ENCODE data around the gene CCDC69. TPM values are rescaled to one million over a fixed set of nuclear protein-coding genes. Genes with fewer than 3 reads are reported as not detected.
A peak's percentile ranks its signal among the peaks of the same experiment; 100 is the strongest.

CCDC69 gene
- polyA plus RNA-seq, 4 donors = 5.6 to 48.0 (median 28.0) TPM

DNA sequence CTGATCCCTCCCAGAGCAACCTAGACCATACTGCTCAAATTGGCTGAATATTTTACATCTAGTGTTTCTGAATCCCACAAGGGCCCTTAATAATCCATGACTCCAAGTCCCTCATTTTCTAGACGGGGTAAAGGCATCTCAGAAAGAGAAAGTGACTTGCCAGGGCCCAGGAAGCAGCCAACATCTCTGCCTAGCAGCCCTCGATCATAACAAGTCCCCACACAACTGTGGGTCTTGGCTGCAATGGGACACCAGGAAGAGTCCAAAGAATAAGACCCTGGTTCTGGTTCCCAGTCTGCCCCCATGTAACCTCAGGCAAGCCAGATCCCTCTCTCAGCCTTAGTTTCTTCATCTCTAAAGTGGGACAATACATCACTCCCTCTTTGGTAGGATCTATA lies 72.6 kb downstream of the CCDC69 start:
- 38 to 60% (median 39%) methylated on average over 2 of the region's 2 CpGs for WGBS, 3 donors
- H3K9me3 ChIP-seq (ENCODE audit: control insufficient read depth in 2 of 2, insufficient read depth in 1 of 2, low read depth in 1 of 2, low read length in 1 of 2) = no peaks in the 10 kb centered on the region
- no peaks in the 10 kb centered on the region for H3K27me3 ChIP-seq (ENCODE audit: control insufficient read depth in 3 of 3, insufficient read depth in 3 of 3, low read length in 3 of 3)
- peaks cover 0 to 42% (median 32%) of the 10 kb centered on the region in 3 donors for H3K4me1 ChIP-seq (ENCODE audit: control insufficient read depth in 3 of 3, insufficient read depth in 2 of 3, low read depth in 1 of 3, low read length in 2 of 3)
- DNase-seq (no peak), FAIRE-seq (no peak)
- H3K27ac ChIP-seq (ENCODE audit: low read depth in 1 of 3, low read length in 2 of 3) = peak overlapping the region; percentile 52 to 85 (median 81)
- H3K4me3 ChIP-seq (ENCODE audit: low read depth in 1 of 3, low read length in 3 of 3) = no peak overlapping the region
- peaks cover 0 to 13% (median 0%) of the 10 kb centered on the region in 3 donors for H3K36me3 ChIP-seq (ENCODE audit: control insufficient read depth in 3 of 3, insufficient read depth in 2 of 3, low read depth in 1 of 3, low read length in 3 of 3)

DNA sequence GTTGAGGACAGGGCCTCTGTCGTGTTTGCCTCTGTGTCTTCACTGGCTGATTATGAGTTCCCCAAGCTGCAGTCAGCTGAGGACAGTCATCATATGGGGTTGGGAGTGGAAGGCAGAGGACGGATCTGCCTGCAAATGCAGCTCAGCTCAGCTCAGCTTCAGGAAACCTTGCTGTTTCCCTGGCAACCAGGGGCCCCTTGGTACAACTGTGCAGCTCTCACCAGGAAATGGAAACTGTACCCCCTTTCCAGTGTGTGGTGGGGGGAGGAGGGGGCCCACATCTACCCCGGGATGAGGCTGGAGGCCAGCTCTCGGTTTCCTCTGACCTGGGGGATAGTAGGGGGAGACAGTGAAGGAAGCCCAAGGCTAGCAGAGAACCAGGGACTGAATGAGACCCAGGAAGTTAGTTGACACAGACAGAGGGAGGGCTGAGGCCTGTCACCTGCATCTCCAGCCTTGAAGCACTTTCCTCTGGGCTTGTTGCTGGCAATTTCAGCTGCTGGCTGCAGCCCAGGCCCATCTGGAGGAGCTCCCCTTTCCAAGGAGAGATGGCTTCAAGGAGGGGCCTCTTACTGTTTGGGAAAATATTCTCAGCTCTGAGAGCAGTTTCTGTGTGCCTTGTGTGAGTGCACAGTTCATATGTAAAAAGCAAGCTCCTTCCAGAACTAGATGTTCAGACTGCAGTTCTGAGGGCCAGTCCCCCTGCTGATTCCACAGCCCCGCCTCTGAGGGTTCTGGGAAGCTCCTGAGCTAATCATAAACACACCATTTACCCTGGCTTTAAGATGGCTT lies 73.2 kb downstream of the CCDC69 start:
- DNase-seq (peak; percentile 26 to 91), FAIRE-seq (no peak)
- peak overlapping the region; percentile 63 to 85 (median 81) for H3K27ac ChIP-seq (ENCODE audit: low read depth in 1 of 3, low read length in 2 of 3)
- WGBS, 3 donors = 14 to 37% (median 32%) methylated on average over 5 of the region's 5 CpGs
- H3K4me3 ChIP-seq (ENCODE audit: low read depth in 1 of 3, low read length in 3 of 3) = no peak overlapping the region
- peaks cover 0 to 17% (median 0%) of the 10 kb centered on the region in 3 donors for H3K36me3 ChIP-seq (ENCODE audit: control insufficient read depth in 3 of 3, insufficient read depth in 2 of 3, low read depth in 1 of 3, low read length in 3 of 3)
- H3K27me3 ChIP-seq (ENCODE audit: control insufficient read depth in 3 of 3, insufficient read depth in 3 of 3, low read length in 3 of 3) = no peaks in the 10 kb centered on the region
- H3K9me3 ChIP-seq (ENCODE audit: control insufficient read depth in 2 of 2, insufficient read depth in 1 of 2, low read depth in 1 of 2, low read length in 1 of 2) = no peaks in the 10 kb centered on the region
- peaks cover 0 to 36% (median 32%) of the 10 kb centered on the region in 3 donors for H3K4me1 ChIP-seq (ENCODE audit: control insufficient read depth in 3 of 3, insufficient read depth in 2 of 3, low read depth in 1 of 3, low read length in 2 of 3)

DNA sequence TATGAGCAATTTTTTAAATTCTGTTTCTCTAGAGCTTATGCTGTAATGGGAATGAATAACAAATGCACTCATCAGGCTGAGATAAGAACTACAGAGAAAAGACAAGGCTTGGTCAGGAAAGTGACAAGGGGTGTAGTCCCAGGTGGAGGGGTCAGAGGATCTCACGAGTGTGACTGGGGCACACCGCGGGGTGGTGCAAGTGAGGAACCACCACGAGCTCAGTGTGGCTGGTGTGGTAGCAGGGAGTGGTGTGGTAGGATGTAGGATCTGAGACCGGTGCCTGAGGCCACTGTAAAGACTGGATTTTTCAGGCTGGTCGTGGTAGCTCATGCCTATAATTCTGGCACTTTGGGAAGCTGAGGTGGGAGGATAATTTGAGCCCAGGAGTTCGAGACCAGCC lies 75.3 kb downstream of the CCDC69 start:
- H3K4me1 ChIP-seq (ENCODE audit: control insufficient read depth in 3 of 3, insufficient read depth in 2 of 3, low read depth in 1 of 3, low read length in 2 of 3) = peaks cover 0 to 25% (median 16%) of the 10 kb centered on the region in 3 donors
- no peak overlapping the region for H3K4me3 ChIP-seq (ENCODE audit: low read depth in 1 of 3, low read length in 3 of 3)
- H3K36me3 ChIP-seq (ENCODE audit: control insufficient read depth in 3 of 3, insufficient read depth in 2 of 3, low read depth in 1 of 3, low read length in 3 of 3) = peaks cover 0 to 32% (median 0%) of the 10 kb centered on the region in 3 donors
- no peak for FAIRE-seq
- H3K27ac ChIP-seq (ENCODE audit: low read depth in 1 of 3, low read length in 2 of 3) = no peak overlapping the region
- 54 to 75% (median 66%) methylated on average over 7 of the region's 7 CpGs for WGBS, 3 donors
- no peaks in the 10 kb centered on the region for H3K9me3 ChIP-seq (ENCODE audit: control insufficient read depth in 2 of 2, insufficient read depth in 1 of 2, low read depth in 1 of 2, low read length in 1 of 2)
- H3K27me3 ChIP-seq (ENCODE audit: control insufficient read depth in 3 of 3, insufficient read depth in 3 of 3, low read length in 3 of 3) = no peaks in the 10 kb centered on the region
- DNase-seq = no peak

DNA sequence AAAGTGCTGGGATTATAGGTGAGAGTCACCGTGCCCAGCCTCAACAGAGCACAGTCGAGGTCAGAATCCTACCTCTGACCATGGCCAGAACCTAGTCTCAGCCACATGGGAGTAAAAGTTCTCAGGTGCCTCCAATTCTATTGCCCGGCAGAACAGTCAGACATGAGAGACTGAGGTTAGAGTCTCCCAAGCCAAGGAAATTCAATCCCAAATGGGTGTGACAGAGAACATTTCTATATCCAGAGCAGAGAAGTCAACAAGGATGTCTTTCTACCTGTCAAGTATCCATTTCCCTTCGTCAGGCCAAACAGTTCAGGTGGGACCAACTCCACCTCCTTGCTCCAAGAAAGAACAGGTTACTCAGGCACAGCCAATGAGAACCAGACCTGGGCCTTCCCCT lies 76.9 kb downstream of the CCDC69 start:
- no peaks in the 10 kb centered on the region for H3K9me3 ChIP-seq (ENCODE audit: control insufficient read depth in 2 of 2, insufficient read depth in 1 of 2, low read depth in 1 of 2, low read length in 1 of 2)
- no peak overlapping the region for H3K27ac ChIP-seq (ENCODE audit: low read depth in 1 of 3, low read length in 2 of 3)
- no peak for DNase-seq
- peaks cover 0 to 39% (median 0%) of the 10 kb centered on the region in 3 donors for H3K36me3 ChIP-seq (ENCODE audit: control insufficient read depth in 3 of 3, insufficient read depth in 2 of 3, low read depth in 1 of 3, low read length in 3 of 3)
- 95 to 100% (median 96%) methylated on average over 4 of the region's 4 CpGs for WGBS, 3 donors
- H3K4me3 ChIP-seq (ENCODE audit: low read depth in 1 of 3, low read length in 3 of 3) = no peak overlapping the region
- H3K27me3 ChIP-seq (ENCODE audit: control insufficient read depth in 3 of 3, insufficient read depth in 3 of 3, low read length in 3 of 3) = no peaks in the 10 kb centered on the region
- peaks cover 0 to 25% (median 9%) of the 10 kb centered on the region in 3 donors for H3K4me1 ChIP-seq (ENCODE audit: control insufficient read depth in 3 of 3, insufficient read depth in 2 of 3, low read depth in 1 of 3, low read length in 2 of 3)
- FAIRE-seq = no peak

DNA sequence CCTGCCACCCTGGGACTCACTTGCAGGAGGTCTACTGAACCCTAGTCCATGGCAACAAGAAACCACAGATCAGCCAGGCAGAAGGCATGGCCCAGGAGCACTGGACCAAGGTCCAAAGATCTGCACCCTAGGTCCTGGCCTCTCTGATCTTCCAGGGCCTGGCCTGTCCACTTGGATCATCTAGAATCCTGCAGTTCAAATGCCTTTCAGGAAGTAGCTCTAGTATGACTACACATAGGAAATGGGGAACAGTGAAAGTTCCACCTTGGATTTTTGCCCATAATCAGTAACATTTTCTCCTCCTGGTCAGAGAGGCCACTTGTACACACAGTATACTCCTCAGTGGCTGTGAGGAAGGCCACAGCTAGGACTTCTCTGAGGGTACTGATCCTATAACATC lies 77.8 kb downstream of the CCDC69 start:
- H3K27ac ChIP-seq (ENCODE audit: low read depth in 1 of 3, low read length in 2 of 3) = no peak overlapping the region
- no peak overlapping the region for H3K4me3 ChIP-seq (ENCODE audit: low read depth in 1 of 3, low read length in 3 of 3)
- no peak for DNase-seq
- no peaks in the 10 kb centered on the region for H3K27me3 ChIP-seq (ENCODE audit: control insufficient read depth in 3 of 3, insufficient read depth in 3 of 3, low read length in 3 of 3)
- no peak for FAIRE-seq
- no peaks in the 10 kb centered on the region for H3K9me3 ChIP-seq (ENCODE audit: control insufficient read depth in 2 of 2, insufficient read depth in 1 of 2, low read depth in 1 of 2, low read length in 1 of 2)
- peaks cover 0 to 39% (median 0%) of the 10 kb centered on the region in 3 donors for H3K36me3 ChIP-seq (ENCODE audit: control insufficient read depth in 3 of 3, insufficient read depth in 2 of 3, low read depth in 1 of 3, low read length in 3 of 3)
- H3K4me1 ChIP-seq (ENCODE audit: control insufficient read depth in 3 of 3, insufficient read depth in 2 of 3, low read depth in 1 of 3, low read length in 2 of 3) = peaks cover 0 to 16% (median 7%) of the 10 kb centered on the region in 3 donors

DNA sequence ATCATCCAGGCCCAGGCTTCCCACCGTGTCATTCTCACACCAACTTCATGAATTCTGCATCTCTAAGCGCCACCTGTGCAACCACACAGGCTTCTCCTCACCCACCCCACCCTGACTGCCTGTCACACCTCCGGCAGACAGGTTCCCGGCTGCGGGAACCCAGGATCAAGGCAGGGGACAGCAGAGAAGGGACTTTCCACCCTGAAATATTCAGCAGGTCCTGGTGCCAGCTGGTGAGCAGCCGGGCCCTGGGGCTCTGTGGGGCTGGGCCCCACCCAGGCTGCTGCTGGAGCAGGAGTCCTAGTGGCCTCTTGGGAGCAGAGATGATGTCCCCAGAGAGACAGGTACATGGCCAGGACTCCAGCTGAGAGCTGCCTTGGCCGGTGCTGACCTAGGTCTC lies 79.0 kb downstream of the CCDC69 start:
- no peaks in the 10 kb centered on the region for H3K9me3 ChIP-seq (ENCODE audit: control insufficient read depth in 2 of 2, insufficient read depth in 1 of 2, low read depth in 1 of 2, low read length in 1 of 2)
- FAIRE-seq = no peak
- peaks cover 0 to 5% (median 4%) of the 10 kb centered on the region in 3 donors for H3K4me1 ChIP-seq (ENCODE audit: control insufficient read depth in 3 of 3, insufficient read depth in 2 of 3, low read depth in 1 of 3, low read length in 2 of 3)
- H3K36me3 ChIP-seq (ENCODE audit: control insufficient read depth in 3 of 3, insufficient read depth in 2 of 3, low read depth in 1 of 3, low read length in 3 of 3) = peaks cover 0 to 47% (median 0%) of the 10 kb centered on the region in 3 donors
- H3K4me3 ChIP-seq (ENCODE audit: low read depth in 1 of 3, low read length in 3 of 3) = no peak overlapping the region
- DNase-seq = no peak
- WGBS, 3 donors = 74 to 79% (median 78%) methylated on average over 7 of the region's 7 CpGs
- no peak overlapping the region for H3K27ac ChIP-seq (ENCODE audit: low read depth in 1 of 3, low read length in 2 of 3)
- no peaks in the 10 kb centered on the region for H3K27me3 ChIP-seq (ENCODE audit: control insufficient read depth in 3 of 3, insufficient read depth in 3 of 3, low read length in 3 of 3)

DNA sequence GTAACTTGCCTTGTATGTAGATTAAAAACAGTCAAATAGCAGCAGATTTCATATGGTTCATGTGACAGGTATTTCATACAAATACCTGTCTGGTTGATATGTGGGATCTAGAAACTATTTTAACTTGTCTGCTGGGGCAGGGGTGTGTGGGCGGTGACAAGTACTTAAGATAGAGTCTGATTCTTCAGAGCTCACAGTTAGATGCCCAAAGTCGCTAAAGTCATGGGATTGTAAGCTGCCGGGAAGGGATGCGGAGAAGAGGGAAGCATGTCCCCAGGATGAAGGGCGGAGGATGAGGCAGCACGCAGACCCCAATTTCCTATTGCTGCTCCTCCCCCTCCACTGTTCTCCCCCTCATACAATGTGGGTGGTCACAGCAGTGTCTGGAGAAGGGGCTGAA lies 79.6 kb downstream of the CCDC69 start:
- 73 to 89% (median 87%) methylated on average over 6 of the region's 6 CpGs for WGBS, 3 donors
- peaks cover 0 to 52% (median 0%) of the 10 kb centered on the region in 3 donors for H3K36me3 ChIP-seq (ENCODE audit: control insufficient read depth in 3 of 3, insufficient read depth in 2 of 3, low read depth in 1 of 3, low read length in 3 of 3)
- no peaks in the 10 kb centered on the region for H3K27me3 ChIP-seq (ENCODE audit: control insufficient read depth in 3 of 3, insufficient read depth in 3 of 3, low read length in 3 of 3)
- H3K27ac ChIP-seq (ENCODE audit: low read depth in 1 of 3, low read length in 2 of 3) = no peak overlapping the region
- no peak for DNase-seq
- H3K9me3 ChIP-seq (ENCODE audit: control insufficient read depth in 2 of 2, insufficient read depth in 1 of 2, low read depth in 1 of 2, low read length in 1 of 2) = no peaks in the 10 kb centered on the region
- FAIRE-seq = no peak
- H3K4me1 ChIP-seq (ENCODE audit: control insufficient read depth in 3 of 3, insufficient read depth in 2 of 3, low read depth in 1 of 3, low read length in 2 of 3) = peaks cover 0 to 4% (median 0%) of the 10 kb centered on the region in 3 donors
- H3K4me3 ChIP-seq (ENCODE audit: low read depth in 1 of 3, low read length in 3 of 3) = no peak overlapping the region

DNA sequence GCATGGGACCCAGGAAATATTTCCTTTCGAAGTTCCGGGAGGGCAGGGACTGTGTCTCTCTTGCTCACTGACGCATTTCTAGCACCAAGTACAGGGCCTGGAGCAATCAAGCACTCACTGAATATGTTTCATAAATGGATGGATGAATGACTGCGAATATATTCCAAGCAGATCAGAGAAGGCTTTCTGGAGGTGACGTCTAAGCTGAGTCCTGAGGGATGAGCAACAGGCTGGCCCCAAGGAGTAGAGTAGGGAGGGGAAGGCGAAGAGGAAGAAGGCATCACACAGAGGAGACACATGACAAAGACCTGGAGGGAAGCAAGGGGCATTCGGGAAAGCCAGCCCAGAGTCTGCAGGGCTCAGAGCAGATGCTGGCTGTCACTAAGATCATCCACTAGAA lies 80.2 kb downstream of the CCDC69 start:
- WGBS, 3 donors = 73 to 91% (median 88%) methylated on average over 7 of the region's 7 CpGs
- Histone ChIP-seq H3K36me3 (ENCODE audit: control insufficient read depth in 3 of 3, insufficient read depth in 2 of 3, low read depth in 1 of 3, low read length in 3 of 3) (peaks cover 0 to 57% (median 0%) of the 10 kb centered on the region in 3 donors), H3K27me3 (ENCODE audit: control insufficient read depth in 3 of 3, insufficient read depth in 3 of 3, low read length in 3 of 3) (no peaks in the 10 kb centered on the region), H3K4me1 (ENCODE audit: control insufficient read depth in 3 of 3, insufficient read depth in 2 of 3, low read depth in 1 of 3, low read length in 2 of 3) (peaks cover 0 to 4% (median 0%) of the 10 kb centered on the region in 3 donors), H3K9me3 (ENCODE audit: control insufficient read depth in 2 of 2, insufficient read depth in 1 of 2, low read depth in 1 of 2, low read length in 1 of 2) (no peaks in the 10 kb centered on the region), H3K27ac (ENCODE audit: low read depth in 1 of 3, low read length in 2 of 3) (no peak overlapping the region), H3K4me3 (ENCODE audit: low read depth in 1 of 3, low read length in 3 of 3) (no peak overlapping the region)
- FAIRE-seq = no peak
- no peak for DNase-seq
